ENCODE measurements around the gene TMPRSS3.
A peak's percentile ranks its signal among the peaks of the same experiment; 100 is the strongest.

Gene TMPRSS3

DNA sequence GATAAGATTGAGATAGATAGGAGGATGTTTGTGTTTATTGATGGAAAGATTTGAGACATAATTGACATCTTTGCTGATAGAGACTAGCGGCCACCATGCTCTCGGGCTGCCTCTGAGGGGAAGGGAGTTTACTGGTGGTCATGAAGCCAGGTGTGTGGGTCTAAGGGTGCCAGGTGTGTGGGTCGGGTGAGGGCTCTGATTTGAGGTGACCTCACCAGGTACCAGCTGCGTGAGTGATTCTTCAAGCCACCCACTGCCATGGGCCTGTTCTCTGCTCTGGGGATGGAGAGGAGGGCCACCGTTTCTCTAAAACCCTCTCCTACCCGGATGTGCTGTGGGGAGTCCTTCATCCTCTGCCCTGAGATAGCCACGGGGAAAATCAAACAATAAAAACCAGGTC, 11.0 kb upstream of the TMPRSS3 start:
- DNase-seq: no peak

DNA sequence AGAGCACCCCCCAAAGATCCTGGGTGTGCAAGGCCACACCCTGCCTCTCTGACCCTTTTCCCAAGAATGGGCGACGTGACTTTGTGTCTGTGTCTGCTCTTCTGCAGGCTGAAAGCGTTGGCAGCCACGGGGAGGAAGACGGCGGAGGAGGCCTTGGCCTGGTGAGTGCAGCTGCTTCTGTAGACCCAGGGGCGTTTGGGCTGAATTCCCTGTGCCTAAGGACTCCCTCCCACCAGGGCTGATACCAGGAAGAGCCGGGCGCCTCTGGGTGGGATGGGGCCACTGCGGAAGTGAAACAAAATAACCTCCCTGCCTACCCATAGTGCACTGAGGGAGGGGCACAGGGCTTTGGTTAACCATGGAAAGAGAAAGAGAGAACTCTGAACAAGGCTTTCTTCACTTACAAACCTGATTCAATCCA, 10.4 kb upstream of the TMPRSS3 start:
- peak; percentile 19 for DNase-seq

DNA sequence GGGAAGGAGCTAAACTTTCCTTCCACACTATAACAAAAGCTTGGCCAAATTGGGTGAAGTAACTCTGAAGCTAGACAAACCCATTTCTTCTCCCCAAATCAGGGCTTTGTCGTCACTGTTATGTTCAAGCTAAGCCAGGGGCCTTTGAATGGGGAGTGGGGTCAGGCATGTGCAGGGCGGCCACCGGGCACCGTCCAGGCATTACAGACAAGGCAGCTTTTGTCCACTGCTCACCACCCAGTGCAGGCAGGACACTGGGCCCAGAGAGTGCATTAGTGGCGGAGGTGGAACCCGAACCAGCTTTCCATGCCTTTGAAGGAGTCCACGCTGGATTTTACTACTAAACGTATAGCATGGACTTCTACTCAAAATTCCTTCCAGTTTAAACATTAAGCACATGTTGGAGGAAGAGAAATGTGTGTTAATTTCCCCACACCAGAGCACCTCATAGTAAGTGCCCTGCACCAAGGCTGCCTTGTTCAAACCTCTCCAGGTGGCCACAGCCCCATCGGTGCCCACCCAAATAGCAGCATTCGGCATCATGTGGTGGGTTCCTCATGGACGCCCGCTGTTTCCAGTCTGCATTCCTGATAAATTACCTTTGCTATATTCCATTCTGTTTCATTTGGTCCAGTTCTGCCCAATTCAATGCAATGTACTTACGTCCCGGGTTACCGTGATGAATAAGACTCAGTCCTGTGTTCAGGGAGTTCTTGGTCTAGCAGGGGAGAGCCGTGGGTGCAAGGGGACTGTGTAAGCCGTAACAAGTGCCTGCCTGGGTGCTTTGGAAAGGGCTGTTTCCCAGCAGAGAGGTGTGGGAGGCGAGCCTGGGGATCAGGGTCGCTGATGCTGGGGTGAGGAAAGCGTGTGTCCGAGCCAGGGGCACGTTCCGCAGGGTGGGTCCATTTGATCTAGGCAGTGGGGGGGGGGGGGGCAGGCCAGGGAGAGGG, 9.5 kb upstream of the TMPRSS3 start:
- no peak for DNase-seq

DNA sequence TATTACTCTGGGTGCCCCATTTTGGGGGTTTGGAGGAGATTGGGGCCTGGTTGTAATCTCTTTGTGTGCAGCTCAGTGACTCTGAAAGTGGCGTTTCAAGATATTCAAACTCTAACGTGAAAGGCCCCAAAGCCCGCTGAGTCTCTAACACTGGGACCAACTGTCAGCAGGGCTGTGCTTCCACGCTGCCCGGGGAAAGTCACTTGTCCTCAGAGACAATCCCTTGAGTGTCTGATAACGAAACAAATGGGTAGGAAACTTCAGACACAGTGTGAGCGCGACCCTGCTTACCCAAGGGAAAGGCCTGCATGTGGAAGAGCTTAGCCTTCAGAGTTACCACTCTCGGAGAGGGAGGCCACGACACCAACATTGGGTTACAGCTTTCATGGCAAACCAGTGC, 8.7 kb upstream of the TMPRSS3 start:
- no peak for DNase-seq

DNA sequence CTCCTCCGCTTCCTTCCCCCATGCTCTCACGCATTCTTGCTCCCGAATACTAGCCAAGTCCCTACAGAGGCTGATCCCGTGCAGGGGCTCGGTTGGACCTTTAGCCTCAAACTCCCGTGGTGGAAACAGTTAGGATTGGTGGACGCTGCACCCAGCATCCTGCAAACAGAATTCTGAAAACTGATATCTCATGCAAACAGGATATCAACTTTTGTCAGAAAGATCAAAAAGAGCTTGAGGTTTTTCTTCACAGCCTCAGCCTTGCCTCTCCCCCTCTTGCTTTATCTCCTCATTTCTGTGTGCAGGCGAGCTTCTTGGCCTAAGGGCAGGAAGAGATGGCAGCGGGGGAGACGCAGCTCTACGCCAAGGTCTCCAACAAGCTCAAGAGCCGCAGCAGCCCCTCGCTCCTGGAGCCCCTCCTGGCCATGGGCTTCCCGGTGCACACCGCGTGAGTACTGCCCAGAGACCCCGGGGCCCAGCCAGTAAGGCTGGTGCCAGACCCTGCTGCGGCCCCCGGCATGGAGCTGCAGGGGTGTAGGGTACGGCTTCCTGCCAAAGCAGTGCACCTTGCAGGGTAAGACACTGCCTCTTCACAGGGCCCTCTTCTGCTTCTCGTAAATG, 7.9 kb upstream of the TMPRSS3 start, which contains the start of gene UBASH3A:
UBASH3A (plus strand) TSS at position 292 of the 621 bp plus-strand sequence; CDS start at position 336, 44 bp downstream.
- peak; percentile 16 for DNase-seq

DNA sequence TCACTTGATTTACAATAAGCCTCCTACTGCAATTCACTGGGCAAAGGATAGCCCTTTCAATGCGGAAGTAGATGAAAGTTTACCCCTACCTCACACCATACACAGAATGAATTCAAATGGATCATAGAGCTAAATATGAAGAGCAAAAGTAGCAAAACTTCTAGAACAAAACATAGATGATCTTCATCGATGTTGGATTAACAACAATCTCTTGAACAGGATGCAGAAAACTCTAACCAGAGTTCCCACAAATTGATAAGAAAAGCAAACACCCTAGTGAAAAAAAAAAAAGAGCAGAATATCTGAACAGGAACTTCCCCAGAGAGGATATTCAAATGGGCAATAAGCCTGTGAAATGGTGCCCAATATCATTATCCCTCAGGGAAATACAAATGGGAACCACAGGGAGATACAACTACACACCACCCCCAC, 6.0 kb upstream of the TMPRSS3 start:
- no peak for DNase-seq

DNA sequence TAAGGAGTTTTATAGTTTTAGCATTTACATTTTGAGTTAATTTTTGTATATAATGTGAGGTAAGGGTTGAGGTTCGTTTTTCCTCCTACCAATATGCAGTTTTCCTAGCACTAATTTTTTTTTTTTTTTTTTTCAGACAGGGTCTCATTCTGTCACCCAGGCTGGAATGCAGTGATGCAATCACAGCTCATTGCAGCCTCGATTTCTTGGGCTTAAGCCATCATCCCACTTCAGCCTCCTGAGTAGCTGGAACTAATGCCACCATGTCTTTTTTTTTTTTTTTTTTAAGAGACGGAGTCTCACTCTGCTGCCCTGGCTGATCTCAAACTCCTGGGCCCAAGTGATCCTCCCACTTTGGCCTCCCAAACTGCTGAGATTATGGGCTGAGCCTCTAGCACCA, 5.3 kb upstream of the TMPRSS3 start:
- DNase-seq: no peak

DNA sequence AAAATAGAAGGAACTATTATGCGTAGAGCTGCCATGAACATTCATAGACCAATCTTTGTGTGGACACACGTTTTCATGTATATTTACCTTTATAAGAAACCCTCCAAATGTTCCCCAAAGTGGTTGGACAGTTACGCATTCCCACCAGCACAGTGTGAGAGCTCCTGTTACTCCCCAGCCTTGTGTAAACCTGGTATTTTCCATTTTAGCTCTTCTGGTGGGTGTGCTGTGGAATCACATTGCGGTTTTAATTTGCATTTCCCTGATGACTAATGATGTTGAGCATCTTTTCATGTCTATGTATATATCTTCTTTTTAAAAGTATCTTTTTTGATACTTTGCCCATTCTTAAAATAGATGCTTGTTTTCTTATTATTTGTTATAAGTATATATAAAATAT, 4.7 kb upstream of the TMPRSS3 start:
- no peak for DNase-seq

DNA sequence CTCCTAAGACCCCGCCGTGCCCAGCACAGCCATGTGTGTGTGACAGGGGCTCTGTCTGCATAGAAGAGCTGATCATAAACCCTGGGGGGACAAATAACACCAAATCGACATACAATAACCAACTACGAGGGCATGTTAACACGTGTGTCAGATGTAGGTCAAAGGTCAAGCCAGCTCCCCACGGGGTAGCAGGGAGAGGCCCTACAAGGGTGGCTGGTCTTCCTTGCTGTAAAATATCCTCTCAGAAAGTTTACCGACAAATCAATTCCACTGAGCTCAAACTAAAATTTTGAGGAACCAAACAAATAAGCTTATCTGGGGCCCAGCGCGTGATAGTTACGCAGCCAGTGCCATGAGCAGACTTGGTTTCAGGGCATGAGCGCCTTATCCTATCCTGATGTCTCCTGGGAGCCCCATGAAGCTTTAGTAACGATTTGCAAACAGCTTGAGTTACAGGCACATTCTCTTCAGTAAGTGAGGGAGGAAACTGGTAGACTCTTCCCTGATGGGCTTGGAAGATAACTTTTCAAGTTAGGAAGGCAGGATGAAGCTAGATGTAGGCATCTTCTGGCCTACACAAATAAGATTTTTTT, 2.7 kb upstream of the TMPRSS3 start:
- no peak for DNase-seq

DNA sequence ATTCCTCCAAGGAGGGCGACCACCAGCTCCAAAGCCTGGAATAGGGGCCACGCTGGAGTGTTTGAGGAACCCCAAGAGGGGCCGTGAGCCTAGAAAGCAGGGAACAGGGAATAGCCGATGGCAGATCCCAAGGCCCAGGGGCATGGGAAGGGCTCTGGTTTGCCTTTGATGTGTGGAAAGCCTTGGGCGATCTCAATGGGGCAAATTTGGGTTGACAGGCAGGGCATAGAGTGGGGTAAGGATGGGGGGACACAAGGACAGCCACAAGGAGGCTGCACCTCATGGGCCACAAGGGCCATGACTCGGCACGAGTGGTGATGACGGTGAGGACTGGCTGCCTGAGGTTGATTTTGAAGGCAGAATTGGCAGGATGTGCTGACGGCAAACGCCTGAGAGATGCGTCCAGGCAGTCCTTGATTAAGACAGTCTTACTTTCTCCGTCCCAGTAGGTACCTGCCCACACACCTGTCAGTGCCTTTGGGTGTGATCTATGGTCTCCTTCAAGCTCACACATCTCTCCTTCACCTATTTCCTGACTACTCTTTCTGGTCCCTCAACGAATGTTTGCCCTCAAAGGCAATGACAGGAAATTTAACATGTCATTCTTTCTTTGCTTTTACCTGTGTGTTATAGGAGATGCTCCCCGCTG, 2.0 kb upstream of the TMPRSS3 start:
- DNase-seq: no peak

DNA sequence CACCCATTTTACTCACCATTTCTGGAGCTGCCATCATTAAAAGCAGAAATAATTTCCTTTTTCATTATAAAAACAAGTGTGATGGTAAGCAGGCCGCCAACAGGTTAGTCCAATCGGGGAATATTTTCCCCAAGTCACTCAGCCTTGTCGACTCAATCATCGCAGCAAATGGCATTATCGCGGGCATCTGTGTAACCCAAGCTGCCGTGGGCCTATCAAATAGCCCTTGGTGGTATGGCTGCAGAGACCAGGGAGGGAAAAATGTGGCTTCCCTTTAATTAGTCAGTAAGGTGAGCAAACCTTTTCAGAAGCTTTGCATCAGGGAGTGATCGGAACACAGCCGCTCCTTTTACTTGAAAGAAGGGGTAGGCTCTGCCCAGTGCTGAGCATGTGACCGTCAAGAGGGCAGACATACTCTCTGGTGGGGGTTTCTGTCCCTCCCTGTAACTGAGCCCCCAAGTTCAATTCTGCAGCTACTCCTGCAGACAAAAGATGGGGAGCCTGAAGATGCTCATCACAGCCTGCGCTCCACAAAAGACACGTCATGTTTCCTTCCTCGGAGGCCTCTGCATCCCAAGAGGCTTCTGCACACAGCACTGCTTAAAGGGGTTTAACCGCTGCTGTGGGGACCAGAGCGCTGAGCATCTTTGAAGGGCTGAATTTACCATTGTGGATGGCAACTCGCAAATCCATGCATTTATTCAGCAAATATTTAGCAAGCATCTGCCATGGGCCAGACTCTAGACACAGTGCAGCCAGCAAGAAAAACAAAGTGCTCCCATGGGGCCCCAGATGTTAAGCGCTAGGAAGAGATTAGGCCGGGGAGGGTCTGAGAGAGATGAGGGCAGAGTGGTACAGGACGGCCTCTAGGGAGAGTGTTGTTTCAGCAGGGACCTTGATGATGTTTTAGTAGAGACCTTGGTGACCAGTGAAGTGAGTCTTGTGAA, 1.2 kb upstream of the TMPRSS3 start:
- no peak for DNase-seq

DNA sequence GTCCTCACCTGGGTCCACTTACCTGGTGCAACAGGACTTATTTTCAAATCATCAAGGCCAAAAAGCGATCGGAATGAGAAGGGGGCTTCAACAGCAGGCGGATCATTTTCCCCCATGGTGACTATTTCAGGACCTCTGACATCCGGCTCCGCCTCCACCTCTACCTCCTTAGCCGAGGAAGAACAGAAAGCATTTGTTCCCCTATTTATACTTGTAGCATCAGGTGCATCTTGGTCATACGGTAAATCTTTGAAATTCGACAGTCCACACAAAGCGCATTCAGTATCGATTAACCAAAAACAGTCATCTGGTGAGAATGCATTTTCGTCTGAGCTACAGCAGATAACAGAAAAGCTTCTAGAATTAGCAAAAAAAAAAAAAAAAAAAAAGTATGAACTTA, 550 bp downstream of the TMPRSS3 start:
- no peak for DNase-seq

DNA sequence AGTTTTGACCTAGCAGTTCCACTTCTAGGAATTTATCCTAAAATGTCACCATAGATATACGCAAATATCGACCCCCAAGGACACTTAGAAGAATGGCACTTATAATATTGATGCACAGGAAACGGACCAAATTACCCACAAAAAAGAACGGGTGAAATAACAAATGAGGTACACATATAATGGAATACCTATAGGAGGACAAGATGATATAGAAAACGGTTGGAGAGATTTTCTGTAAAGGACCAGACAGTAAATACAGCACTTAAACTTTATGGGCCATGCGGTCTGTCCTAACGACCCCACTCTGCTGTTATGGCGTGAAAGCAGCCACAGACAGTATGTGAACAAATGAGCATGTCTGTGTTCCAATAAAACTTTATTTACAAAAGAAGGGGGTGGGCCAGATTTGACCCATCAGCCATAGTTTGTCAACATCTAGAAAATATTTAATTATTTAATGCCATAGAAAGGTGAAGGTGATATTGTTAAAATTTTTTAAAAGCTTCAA, 2.4 kb downstream of the TMPRSS3 start:
- no peak for DNase-seq

DNA sequence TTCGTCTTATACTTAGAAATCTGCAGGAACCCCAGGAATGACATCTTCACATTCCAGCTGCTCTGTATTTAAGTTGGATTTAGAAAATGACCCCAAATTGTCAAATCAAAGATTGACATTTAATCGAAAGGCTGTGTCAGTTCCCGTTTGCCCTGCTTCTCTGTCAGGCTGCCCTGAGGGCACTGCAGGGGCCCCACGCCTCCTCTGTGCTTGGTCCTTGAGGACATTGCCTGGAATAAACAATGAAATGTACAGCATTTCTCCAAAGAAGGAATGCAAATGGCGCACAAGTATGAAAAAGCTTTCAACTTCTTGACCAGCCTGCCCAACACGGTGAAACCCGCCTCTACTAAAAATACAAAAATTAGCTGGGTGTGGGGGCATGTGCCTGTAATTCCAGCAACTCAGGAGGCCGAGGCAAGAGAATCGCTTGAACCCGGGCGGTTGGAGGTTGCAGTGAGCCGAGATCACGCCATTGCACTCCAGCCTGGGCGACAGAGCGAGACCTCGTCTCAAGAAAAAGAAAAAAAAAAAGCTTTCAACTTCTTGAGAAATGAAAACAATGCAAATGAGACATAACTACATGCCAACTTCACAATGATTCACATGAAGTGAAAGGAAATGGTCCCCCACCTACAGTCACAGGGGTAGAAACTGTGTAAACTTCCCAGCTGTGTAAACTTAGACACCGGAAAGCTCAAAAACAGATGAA, 3.0 kb downstream of the TMPRSS3 start:
- DNase-seq: no peak

DNA sequence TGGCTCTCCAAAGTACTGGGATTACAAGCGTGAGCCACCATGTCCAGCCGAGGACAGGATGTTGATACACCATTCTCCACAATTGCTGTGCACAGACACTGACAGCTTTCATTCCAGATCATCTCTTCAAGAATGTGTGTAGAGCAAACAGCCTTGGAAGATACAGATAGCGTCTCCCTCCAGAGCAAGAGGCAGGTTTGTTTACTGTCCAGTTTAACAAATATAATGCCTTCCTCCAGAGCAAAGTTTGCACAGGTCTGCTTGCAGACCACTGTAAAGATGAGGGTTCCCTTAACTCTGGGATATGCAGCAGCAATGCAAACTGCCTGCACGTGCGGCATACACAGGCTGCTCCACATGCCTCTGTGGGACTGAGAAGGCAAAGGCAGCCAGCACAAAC, 4.6 kb downstream of the TMPRSS3 start:
- no peak for DNase-seq

DNA sequence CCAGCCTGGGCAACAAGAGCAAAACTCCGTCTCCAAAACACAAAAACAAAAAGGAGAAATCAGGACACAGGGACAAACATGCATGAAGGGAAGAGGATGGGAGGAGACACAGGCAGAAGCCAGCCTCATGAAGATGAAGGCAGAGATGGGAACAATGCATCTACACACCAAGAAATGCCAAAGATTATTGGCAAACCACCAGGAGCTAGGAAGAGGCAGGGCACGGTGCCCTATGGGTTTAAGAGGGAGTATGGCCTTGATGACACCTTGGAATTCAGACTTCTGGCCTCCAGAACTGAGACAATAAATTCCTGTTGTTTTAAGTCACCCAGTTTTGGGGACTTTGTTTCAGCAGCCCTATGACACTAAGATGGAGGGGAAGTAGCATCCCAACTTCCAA, 5.2 kb downstream of the TMPRSS3 start:
- DNase-seq: no peak

DNA sequence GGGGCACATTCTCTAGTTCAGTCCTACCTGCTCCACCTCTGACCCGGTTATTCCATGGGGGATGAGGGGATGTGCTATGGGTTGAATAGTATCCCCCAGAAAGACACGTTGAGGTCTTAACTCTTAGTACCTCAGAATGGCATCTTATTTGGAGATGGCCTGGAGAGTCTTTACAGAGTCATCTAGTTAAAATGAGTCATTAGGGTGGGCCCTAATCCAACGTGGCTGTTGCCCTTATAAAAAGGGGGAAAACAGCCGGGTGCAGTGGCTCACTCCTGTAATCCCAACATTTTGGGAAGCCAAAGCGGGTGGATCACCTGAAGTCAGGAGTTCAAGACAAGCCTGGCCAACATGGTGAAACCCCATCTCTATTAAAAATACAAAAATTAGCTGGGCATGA, 5.7 kb downstream of the TMPRSS3 start:
- no peak for DNase-seq

DNA sequence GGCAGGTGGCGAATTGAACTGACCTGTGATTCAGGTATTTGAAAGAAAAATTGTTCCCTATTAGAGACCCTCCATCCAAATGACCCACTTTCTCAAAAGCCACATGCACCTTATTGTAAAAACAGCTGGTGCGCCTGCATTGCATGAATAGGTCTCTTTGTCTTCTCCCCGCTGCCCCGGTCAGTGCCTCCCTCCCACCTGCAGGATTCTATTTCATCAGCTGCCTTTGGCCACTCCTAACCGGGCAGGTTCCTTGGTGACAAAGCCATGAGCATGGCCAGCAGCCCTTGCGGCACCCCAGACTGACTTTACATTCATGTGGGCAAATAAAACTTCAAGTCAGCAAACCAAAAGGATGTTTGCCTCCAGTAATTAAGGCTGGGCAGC, 6.4 kb downstream of the TMPRSS3 start:
- no peak for DNase-seq

DNA sequence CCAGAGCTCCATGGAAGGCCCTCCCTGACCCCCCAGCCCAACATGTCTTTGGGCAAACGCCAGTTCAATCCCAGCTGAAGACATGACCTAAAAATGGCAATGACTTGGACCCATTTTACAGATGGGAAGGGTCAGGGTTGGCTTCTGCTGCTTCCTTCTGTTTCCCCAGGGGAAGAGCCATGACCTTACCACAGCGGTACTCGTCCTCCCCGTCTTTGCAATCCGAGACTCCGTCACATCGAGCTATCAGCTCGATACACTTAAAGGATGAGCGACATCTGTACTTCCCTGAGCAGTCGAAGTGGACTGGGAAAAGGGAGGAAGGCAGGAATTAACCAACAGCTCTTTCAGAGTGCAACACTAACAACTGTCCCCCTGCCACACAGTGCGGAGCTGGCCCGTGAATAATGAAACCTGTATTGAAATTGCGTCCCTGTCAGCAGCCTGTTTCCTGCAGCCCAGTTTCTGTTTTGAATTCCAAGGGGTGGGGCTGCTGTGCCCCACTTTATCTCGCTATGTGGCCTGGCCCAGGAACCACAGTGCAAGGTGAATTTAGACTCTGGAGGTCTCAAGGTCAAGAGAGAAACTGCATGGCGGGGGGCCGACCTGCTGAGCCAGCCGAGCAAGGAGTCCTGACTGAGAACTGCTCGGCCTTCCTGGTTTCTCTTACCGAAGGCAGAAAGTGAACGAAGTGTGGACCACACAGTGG, 7.0 kb downstream of the TMPRSS3 start:
- no peak for DNase-seq

DNA sequence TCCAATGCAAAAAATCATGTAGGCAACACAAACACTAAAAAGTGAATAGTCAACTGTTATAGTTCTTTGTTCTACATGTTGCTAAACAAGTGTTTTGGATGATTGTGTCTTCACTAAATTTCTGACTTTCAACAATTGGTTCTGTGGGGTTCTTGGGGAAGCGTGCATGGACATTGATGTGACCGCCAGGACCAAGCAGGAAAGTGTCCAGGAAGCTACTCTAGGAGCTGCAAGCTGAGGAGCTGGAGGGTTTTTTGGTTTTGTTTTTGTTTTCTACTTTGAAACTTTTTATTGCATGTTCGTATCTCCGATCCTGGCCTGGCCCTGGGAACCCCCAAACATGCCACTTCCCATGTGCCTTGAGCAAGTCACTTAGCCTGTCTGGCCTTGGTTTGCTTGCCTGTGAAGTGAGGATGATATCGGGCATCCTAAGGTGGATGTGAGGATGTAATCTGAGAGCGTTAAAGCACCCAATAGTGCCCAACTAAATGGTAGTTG, 8.0 kb downstream of the TMPRSS3 start:
- DNase-seq: no peak
